DND-41 (cell line): Measurements from ENCODE around the gene PLEKHO2.

Source experiments
- CTCF ChIP-seq: IDR thresholded peaks from 2 replicates; pipeline ENCODE4 v1.5.1; 2012; ENCODE audit warnings: borderline replicate concordance, low read length, moderate library complexity, mild to moderate bottlenecking; ENCODE audit not compliant: poor library complexity, severe bottlenecking; ENCODE audit errors: extremely low read depth
- EZH2 ChIP-seq: IDR thresholded peaks from 3 replicates; pipeline ENCODE4 v1.6.1; 2012; ENCODE audit warnings: borderline replicate concordance, low read depth, mild to moderate bottlenecking, moderate library complexity, low read length, inconsistent platforms; ENCODE audit not compliant: severe bottlenecking

GRCh38 chr15:64904189-64904588 is 62.5 kb downstream of the PLEKHO2 start:
- TF ChIP-seq EZH2 (no peak), CTCF (no peak)
